GM21737 (cell line): ENCODE data around the gene TPO.
"Not testable (repeated sequence)": the region's sequence is repeated elsewhere in the genome, so short reads cannot be mapped to it uniquely, and the experiment has no call there.

Experiments
- ATAC-seq: cut with Tn5 transposase; IDR thresholded peaks from one replicate; pipeline ENCODE4 v1.9.1; 2021; ENCODE audit warnings: mild to moderate bottlenecking, moderate library complexity; ENCODE audit not compliant: unreplicated experiment

The TPO gene

DNA sequence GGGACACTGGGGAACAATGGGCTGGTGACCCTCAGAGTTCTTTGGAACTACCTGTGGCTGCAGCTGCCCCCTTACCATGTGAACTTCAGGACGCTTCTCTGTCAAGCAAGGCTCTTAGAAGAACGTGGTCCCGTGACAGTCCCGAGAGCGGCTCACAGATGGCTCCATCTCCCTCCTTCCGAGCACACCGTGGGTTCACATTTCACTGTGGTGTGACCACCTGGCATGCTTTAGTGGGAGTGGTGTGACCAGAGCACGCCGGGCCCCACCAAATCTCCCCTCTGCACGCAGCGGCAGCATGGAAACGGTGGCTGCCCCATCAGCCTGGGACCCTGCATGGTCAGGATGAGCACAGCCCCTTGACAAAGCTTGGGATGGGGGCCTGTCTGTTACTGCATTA is 9.7 kb upstream of the TPO start:
- no peak for ATAC-seq

DNA sequence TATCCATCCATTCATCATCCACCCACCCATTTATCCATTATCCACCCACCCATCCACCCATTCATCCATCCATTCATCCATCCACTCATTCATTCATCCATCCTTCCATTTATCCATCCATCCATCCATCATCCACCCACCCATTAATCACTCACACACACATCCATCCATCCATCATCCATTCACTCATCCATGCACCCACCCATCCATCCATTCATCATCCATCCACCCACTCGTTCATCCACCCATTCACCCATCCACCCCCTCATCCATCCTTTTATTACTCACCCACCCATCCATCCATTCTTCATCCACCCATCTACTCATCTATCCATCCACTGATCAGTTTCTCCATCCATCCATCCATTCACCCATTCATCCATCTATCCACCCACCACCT is 8.1 kb upstream of the TPO start:
- no peak for ATAC-seq

DNA sequence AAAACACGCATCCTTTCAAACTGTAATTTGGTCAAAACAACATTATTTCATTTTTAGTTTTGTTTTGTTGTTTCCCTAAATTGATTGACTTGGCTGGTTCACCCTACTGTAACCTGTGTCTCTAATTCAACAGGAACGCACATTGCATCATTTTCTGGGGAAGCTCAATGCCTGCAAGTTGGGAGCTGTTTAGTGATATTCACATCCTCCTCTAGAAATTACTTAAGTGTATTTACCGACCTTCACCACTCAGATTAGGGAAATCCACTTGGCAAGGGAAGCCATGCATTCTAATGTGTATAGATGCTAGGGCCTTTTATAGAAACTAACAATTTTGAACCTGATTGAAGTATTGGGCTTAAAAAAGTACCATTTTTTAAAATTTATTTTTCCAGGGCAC is 7.3 kb upstream of the TPO start:
- ATAC-seq: no peak

DNA sequence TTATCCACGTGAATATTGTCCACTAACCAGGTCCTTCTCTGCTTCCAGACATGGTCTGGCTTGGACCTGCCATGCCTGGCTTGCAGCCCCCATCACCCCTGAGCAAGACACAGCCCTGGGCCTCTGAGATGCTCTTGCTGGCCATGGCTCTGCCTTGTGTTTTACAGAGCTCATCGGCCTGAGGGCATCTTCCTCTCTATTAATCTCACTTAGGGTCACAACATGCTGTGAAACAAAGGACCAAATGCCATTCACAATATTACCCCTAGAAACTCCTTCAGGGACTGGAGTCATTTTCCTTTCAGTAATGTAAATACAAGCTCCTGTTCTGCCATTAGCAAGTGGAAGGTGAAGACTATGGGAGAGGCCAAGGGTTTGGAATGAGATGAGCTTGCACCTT is 6.8 kb upstream of the TPO start:
- ATAC-seq: no peak

DNA sequence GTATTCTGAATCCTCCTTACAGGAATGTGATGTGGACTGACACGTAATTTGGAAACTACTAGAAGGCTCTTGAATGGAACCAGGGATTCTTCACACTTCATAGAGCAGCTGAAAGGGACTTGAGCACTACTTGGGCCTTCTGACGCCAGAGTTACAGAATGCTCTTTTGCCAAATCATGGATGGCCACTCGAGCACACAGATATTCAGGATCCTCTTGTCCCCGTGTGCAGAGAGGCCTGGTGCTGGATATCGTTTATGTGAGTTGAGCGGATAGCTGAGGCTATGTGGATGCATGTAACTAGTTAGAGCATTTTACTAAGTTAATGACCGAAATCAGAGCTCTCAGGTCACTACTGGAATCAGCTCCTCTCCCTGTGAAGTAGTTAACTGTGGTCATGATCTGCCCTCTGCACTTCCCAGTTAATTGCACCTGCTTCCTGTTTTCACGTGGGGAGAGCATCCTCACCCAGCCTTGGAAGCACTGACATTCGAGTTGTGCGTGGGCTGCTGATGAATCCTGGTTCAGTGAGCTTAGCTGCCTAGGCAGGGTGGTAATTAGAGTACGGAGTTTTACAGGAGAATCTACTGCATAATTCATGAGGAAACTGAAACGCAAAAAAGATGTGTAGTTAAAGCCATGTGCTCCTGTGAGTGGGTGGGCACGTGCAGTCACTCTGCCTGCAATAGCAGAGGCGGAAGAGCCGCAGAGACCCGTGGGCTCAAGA is 5.2 kb upstream of the TPO start:
- no peak for ATAC-seq

DNA sequence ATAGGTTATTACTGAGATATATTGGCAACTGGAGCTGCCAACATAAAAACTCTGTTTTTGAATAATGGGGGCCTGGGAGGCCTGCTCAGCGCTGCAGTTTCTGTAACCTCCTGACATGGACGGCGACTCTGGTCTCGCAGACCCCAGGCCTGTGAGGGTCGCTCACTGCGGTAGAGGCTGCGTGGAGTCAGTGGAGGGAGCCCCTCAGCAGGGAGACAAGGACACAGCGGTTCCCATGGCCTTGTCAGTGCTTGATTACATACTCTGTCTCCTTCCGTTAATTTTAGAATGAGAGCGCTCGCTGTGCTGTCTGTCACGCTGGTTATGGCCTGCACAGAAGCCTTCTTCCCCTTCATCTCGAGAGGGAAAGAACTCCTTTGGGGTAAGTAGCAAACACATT is 858 bp downstream of the TPO start:
- no peak for ATAC-seq

DNA sequence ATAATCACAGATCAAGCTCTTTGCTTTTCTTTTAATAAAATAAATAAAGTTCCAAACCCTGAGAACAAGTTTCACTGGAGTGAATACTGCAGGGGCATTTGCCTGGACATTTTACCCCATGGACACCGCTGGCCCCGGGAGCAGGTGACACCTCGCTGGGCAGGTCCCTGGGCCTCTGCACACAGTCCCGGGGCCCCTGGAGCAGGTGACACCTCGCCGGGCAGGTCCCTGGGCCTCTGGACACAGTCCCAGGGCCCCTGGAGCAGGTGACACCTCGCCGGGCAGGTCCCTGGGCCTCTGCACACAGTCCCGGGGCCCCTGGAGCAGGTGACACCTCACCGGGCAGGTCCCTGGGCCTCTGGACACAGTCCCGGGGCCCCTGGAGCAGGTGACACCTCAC is 1.6 kb downstream of the TPO start:
- not testable (repeated sequence) for ATAC-seq

DNA sequence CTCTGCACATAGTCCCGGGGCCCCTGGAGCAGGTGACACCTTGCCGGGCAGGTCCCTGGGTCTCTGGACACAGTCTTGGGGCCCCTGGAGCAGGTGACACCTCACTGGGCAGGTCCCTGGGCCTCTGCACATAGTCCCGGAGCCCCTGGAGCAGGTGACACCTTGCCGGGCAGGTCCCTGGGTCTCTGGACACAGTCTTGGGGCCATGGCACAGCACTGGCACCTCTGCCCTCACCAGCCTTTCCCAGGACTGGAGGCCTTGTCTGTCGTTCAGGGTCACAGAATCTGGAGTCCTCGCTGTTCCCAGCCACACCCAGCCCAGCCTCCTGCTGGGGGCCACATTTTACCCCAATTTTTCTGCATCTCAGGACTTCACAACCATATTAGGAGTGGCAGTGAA is 2.2 kb downstream of the TPO start:
- no peak for ATAC-seq

DNA sequence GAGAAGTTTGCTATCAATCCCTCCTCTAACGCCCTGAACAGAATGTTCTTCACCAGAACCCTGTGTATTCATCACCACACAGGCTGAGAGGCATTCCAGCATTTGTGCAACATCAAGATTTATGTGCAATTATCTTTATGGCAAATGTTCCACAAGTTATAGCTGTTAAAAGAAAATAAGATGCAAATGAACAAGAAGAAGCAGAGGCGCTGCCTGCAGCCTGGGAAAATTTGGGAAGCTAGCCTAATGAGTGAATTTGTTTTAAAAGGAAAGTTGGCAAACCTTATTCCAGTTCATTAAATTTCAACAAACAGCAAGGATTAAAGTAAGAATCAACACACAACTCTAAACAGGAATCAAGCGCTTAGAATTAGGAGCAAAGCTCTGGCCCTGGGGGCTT is 5.3 kb downstream of the TPO start:
- ATAC-seq: no peak

DNA sequence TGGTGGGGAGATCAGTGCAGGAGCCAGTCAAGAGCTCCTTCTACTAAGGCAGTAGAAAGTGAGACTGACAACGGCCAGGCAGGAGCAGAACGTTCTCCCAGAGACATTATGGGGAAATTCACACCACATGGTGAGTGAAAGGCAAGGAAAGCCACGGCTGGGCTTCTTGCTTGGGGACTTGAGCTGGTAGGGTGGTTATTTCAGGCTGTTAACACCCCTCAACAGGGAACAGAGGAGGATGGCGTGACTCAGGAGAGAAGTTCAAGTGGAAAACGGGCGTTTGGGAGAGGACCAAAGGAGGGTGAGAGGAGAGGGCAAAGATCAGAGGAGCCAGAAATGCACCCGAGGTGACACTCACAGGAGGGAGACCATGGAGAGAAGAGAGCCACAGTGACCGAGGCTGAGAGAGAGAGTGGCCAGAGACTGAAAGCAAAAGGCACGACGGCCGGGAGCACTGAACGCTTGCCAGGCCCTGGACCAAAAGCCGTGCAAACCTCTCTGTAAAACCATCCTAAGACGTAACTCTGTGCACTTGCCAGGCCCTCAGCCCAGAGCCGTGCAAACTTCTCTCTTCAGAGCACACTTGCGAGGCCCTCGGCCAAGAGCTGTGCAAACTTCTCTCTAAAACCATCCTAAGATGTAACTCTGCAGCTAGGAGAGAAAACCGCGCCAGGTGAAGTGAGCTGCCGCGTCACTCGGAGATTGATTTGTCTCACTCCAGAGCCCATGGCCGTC is 7.7 kb downstream of the TPO start:
- ATAC-seq: no peak

DNA sequence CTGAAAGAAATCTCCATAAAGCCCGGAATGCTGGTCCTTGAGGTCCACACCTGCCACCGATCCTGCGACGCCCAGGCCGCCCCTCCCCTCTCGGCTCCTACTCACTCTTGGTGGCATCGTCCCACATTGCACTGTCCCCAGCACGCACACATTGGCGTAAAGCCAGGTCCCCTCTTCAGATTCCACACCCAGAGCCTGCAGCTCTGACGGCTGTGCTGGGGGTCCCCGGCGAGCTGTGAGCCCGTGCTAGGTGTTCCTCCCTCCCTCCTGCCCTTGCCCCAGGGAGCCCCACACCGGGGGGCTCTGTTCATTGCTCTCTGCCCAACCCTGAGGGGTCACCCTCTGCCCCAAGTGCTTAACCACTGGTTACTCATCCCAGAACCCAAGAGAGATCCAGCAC is 8.5 kb downstream of the TPO start:
- ATAC-seq: no peak

DNA sequence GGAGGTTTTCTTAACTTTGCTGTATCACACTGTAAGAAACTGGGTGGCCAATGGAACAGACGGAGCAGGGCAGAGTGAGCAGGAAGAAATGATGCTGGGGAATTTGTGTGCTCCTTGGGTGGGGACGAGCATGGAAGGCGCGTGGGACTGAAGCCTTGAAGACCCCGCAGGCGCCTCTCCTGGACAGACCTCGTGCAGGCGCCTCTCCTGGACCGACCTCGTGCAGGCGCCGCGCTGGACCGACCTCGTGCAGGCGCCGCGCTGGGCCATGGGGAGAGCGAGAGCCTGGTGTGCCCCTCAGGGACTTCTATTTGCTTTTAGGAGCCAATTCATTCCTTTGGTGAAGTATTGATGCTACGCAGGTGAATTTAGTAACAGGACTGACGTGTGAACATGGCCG is 8.9 kb downstream of the TPO start:
- no peak for ATAC-seq

DNA sequence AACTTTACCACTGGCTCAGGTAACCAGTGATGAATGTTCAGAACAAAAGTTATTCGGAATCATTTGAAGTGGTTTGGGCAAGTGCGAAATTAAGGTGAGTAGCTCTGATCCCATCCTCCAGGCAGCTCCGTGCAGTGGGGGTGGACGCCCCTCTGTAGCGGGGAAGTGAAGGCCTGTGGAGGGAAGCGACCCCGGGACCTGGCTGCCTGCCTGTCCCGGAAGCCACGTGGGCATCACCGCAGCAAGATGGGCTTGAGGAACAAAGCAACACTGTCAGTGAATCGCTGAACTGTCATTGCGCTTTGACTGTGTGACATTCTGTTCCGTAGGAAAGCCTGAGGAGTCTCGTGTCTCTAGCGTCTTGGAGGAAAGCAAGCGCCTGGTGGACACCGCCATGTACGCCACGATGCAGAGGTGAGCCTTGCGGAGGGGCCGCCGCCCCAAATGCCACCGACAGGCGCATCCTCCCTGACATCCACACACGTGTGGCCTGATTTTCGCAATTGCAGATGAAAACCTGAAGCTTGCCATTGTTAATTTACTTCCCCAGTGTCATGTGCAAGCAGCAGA is 9.5 kb downstream of the TPO start:
- no peak for ATAC-seq

DNA sequence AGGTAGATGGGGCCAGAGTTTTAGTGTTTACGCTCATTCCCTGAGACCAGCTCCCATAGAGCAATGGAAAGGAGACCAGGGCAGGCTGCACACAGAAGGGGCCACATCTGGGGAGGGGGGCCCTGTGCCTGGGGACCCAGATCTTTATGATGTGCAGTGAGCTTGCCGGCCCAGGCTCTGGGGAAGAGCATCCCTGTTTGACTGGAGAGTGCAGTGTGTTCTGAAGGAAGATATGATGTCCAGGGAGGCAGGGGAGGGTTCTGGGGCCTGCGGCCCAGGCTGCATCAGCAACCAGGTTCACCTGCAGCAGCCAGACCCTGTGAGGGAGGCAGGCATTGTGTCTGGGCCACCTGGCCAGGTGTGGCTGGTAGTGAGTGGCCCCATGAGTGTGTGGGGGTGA is 13.8 kb downstream of the TPO start:
- ATAC-seq: no peak

DNA sequence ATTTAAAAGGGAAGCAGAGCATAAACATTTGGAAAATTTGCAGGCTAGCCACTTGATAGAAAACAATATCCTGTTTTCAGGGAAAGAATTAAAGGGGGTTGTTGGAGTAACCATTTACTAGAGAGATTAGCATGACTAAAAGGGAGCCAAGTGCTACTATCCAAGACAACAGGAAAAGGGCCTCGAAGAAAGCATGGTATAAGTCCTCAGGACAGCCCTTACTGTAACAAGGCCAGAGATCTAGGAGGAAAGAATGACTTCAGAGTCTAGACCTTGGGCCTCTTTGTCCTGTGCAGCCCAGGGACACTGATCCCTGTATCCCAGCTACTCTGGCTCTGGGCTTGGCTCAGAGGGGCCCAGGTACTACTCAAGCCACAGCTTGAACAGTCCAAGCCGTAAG is 16.6 kb downstream of the TPO start:
- ATAC-seq: no peak

DNA sequence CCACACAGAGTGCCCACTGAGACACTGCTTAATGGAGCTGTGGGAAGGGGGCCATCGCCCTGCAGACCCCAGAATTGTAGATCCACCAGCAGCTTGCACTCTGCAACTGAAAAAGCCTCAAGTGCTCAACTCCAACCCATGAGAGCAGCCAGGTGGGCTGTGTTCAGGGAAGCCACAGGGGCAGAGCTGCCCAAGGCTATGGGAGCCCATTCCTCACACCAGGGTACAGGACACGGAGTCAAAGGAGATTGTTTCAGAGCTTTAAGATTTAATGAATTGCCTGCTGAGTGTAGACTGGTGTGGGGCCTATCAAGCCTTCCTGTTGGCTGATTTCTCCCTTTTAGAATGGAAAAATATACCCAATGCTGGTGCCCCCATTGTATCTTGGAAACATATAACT is 17.2 kb downstream of the TPO start:
- no peak for ATAC-seq

DNA sequence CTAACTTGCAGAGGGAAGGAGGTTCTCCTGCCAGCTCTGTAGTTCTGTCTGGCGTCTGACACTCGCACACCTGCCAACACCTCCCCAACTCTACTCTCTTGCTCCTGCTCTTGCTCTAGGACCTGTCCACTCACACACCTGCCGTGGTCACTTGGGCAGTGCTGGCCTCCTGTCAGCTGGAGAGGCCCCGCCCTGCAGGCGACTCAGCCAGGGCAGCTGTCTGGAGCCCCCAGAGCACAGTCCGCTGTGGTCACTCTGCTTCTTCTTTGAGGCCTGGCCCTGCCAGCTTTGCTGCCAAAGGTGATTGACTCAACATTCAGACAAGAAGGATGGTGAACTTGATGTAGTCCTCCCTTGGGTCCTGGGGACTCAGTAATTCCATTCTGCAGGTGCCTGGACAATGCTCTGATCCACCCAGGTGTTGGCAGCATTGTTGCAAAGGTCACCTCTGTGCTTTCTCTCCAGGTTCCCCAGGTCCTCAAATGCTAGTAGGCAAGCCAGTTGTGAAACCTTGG is 18.7 kb downstream of the TPO start:
- no peak for ATAC-seq

DNA sequence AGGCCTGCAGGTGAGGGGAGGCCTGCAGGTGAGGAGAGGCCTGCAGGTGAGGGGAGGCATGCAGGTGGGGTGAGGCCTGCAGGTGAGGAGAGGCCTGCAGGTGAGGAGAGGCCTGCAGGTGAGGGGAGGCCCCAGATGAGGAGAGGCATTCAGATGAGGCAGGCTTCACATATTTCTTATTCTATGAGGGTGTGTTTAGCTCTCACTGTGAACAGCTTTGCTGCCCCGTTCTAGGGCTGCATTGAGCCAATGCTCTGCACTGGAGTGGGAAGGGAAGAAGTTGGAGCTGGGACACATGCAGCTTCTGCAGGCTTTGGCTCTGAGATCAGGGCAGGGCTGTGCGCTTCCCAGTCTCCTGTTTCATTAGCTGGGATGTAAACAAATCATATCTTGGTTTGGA is 19.5 kb downstream of the TPO start:
- ATAC-seq: no peak

DNA sequence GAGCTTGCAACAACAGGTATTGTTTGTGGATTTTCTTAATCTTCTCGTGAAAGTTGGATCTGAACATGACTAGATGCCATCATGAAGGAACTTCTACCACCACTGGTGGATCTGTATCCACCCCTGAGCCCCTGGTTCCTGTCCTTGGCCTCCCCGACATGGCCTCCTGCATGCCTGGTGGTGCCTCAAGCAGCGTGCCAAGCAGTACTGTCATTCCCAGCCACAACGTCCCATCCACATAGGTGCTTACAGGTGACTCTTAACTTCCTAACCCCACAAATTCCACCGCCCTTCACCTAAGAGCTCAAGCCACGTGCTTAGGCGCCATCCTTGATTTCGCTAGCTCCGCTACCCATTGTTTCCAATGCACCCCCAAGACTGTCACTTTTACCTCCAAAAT is 23.1 kb downstream of the TPO start:
- ATAC-seq: no peak

DNA sequence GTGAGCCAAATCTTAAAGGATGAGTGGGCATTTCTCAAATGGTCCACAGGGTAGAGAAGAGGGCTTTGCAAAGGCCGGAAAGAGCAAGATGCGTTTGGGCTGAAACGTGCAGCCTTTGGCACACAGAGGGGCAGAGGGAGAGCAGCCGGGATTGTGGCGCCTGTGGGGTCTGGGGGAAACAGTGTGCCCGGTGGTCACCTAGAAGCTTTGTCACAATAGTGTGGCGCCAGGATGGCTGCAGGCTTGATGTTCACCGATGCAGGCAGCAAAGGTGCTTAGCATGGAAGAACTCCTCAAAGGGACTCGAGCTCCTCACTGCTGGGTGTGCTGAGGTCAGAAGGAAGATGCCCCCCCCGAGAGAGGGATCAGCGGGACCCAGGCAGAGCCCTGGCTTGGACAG is 23.8 kb downstream of the TPO start:
- no peak for ATAC-seq

DNA sequence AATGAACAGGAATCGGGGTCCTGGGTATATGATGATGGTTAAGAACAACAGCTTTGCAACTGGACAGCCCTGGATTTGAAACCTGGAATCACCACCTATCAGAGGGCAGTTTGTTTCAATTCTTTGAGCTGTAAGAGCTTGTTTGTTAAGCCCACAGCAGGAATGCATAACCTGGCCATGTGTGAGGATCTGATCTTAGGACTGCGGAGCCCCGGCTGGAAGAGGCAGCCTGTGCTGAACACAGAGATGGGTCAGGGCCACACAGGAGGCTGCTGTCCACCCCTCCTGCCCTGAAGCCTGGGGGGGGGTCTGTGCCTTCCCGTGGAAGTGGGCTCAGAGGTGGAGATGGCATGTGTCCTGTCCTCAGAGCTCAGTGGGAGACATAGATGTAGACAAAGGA is 24.3 kb downstream of the TPO start:
- ATAC-seq: no peak

DNA sequence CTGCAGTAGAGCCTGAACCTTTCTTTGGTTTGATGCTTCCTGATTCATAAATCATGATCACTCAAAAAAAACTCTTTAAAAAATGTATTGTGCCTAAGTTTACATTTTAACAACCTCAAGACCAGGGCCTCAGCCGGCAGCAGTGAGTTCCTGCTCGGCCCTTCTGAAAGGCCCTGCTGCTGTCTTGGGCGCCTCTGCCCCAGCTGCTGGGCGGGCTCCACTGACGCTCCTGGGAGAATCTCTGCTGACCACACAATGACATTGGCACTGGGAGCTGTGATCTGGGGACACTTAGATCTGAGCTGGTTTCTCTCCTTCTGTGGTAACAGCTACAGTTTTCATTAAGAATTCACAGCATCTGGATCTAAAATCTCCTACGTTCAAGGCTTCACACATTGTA is 25.7 kb downstream of the TPO start:
- no peak for ATAC-seq
